ENCODE results near the gene PIWIL4. TPM values are rescaled to one million over a fixed set of nuclear protein-coding genes. Genes with fewer than 3 reads are reported as not detected.

The PIWIL4 gene
- polyA plus RNA-seq, 1 experiment, result 1.6 TPM

- ChIA-PET CTCF (interaction anchor here (0.6 to 1.8 kb wide), 4 partner anchors 9 to 98 kb away, joined by 3 to 6 read pairs (median 4); no protein-coding TSS in a partner anchor), POLR2A (interaction anchor here (0.7 kb wide), 1 partner anchor 97 kb away, joined by 3 read pairs; no protein-coding TSS in a partner anchor)
- Histone ChIP-seq H3K36me3 (ENCODE audit: control insufficient read depth, insufficient read depth, low read length) (no peaks in the 10 kb centered on the region), H3K4me3 (ENCODE audit: low read depth, low read length) (no peak overlapping the region), H3K27me3 (ENCODE audit: control insufficient read depth, insufficient read depth, low read length) (no peaks in the 10 kb centered on the region)
- no peak for DNase-seq (ENCODE audit: low read depth)
- TF ChIP-seq, protein P1, sequence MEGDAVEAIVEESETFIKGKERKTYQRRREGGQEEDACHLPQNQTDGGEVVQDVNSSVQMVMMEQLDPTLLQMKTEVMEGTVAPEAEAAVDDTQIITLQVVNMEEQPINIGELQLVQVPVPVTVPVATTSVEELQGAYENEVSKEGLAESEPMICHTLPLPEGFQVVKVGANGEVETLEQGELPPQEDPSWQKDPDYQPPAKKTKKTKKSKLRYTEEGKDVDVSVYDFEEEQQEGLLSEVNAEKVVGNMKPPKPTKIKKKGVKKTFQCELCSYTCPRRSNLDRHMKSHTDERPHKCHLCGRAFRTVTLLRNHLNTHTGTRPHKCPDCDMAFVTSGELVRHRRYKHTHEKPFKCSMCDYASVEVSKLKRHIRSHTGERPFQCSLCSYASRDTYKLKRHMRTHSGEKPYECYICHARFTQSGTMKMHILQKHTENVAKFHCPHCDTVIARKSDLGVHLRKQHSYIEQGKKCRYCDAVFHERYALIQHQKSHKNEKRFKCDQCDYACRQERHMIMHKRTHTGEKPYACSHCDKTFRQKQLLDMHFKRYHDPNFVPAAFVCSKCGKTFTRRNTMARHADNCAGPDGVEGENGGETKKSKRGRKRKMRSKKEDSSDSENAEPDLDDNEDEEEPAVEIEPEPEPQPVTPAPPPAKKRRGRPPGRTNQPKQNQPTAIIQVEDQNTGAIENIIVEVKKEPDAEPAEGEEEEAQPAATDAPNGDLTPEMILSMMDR (IDR thresholded peaks at IDR 0.05; ENCODE audit: insufficient read depth, low read depth, low read length), result no peak
Observed at GRCh38 chr11:94525546-94526324, 41.4 kb upstream of the PIWIL4 start.

GRCh38 chr11:94526645-94527438, 40.3 kb upstream of the PIWIL4 start:
- TF ChIP-seq, protein P1 (IDR thresholded peaks at IDR 0.05; ENCODE audit: insufficient read depth, low read depth, low read length), result no peak
- CTCF ChIA-PET, result interaction anchor here (0.5 to 1.8 kb wide), 4 partner anchors 10 to 97 kb away, joined by 3 to 6 read pairs (median 4); no protein-coding TSS in a partner anchor
- DNase-seq (ENCODE audit: low read depth), result no peak
- H3K4me3 ChIP-seq (ENCODE audit: low read depth, low read length), result no peak overlapping the region
- POLR2A ChIA-PET, result no interaction called here
- no peaks in the 10 kb centered on the region for H3K36me3 ChIP-seq (ENCODE audit: control insufficient read depth, insufficient read depth, low read length)
- no peaks in the 10 kb centered on the region for H3K27me3 ChIP-seq (ENCODE audit: control insufficient read depth, insufficient read depth, low read length)

GRCh38 chr11:94528551-94528950, 38.6 kb upstream of the PIWIL4 start:
- ChIA-PET CTCF (interaction anchor here (1.1 to 2.0 kb wide), 3 partner anchors 8 to 35 kb away, joined by 3 to 5 read pairs (median 4); no protein-coding TSS in a partner anchor), POLR2A (no interaction called here)
- no peak overlapping the region for H3K4me3 ChIP-seq (ENCODE audit: low read depth, low read length)
- H3K27me3 ChIP-seq (ENCODE audit: control insufficient read depth, insufficient read depth, low read length), result no peaks in the 10 kb centered on the region
- no peaks in the 10 kb centered on the region for H3K36me3 ChIP-seq (ENCODE audit: control insufficient read depth, insufficient read depth, low read length)
- no peak for DNase-seq (ENCODE audit: low read depth)
- TF ChIP-seq, protein P1 (IDR thresholded peaks at IDR 0.05; ENCODE audit: insufficient read depth, low read depth, low read length), result no peak

- ChIA-PET CTCF (interaction anchor here (3.0 kb wide), 1 partner anchor 11 kb away, joined by 12 read pairs; no protein-coding TSS in a partner anchor), POLR2A (no interaction called here)
- TF ChIP-seq, protein P1 (IDR thresholded peaks at IDR 0.05; ENCODE audit: insufficient read depth, low read depth, low read length), result no peak
- Histone ChIP-seq H3K4me3 (ENCODE audit: low read depth, low read length) (no peak overlapping the region), H3K36me3 (ENCODE audit: control insufficient read depth, insufficient read depth, low read length) (no peaks in the 10 kb centered on the region), H3K27me3 (ENCODE audit: control insufficient read depth, insufficient read depth, low read length) (no peaks in the 10 kb centered on the region; the same call in 1 of the 2 replicates)
- no peak for DNase-seq (ENCODE audit: low read depth)
Observed at GRCh38 chr11:94532211-94532610, 35.0 kb upstream of the PIWIL4 start.

- no peaks in the 10 kb centered on the region; the same call in 1 of the 2 replicates for H3K27me3 ChIP-seq (ENCODE audit: control insufficient read depth, insufficient read depth, low read length)
- H3K4me3 ChIP-seq (ENCODE audit: low read depth, low read length), result no peak overlapping the region
- TF ChIP-seq, protein P1 (IDR thresholded peaks at IDR 0.05; ENCODE audit: insufficient read depth, low read depth, low read length), result no peak
- ChIA-PET CTCF (interaction anchor here (0.5 to 3.0 kb wide), 4 partner anchors 12 to 1117 kb away, joined by 3 to 12 read pairs (median 3); no protein-coding TSS in a partner anchor), POLR2A (no interaction called here)
- no peak for DNase-seq (ENCODE audit: low read depth)
- no peaks in the 10 kb centered on the region for H3K36me3 ChIP-seq (ENCODE audit: control insufficient read depth, insufficient read depth, low read length)
Observed at GRCh38 chr11:94533206-94533605, 34.0 kb upstream of the PIWIL4 start.
